Prostate gland (tissue), 2 donors: Measurements from ENCODE around the gene TSC22D4. TPM values are rescaled to one million over a fixed set of nuclear protein-coding genes. Genes with fewer than 3 reads are reported as not detected.

Experiments
- DNase-seq: peaks from one replicate; pipeline ENCODE4 v3.0.0-alpha.2; 2019; ENCODE audit warnings: low spot score
- H3K27ac ChIP-seq, 2 donors: fragments of 200-600 bp; sonication (generic); 2 replicates each; pipeline ENCODE4 v1.5.1; 2017 to 2019
- H3K27me3 ChIP-seq: fragments of 200-600 bp; sonication (generic); replicated peaks from 2 replicates; pipeline ENCODE4 v1.5.1; 2019; ENCODE audit not compliant: insufficient read depth
- H3K36me3 ChIP-seq, 2 donors: fragments of 200-600 bp; sonication (generic); 1 replicate in 1 of 2; 2 replicates in 1 of 2; pipeline versions ENCODE4 v1.5.1 to v1.8.1; 2017 to 2019
- H3K4me1 ChIP-seq: fragments of 200-600 bp; sonication (generic); replicated peaks from 2 replicates; pipeline ENCODE4 v1.5.1; 2019
- H3K4me3 ChIP-seq, 2 donors: fragments of 200-600 bp; sonication (generic); 2 replicates each; pipeline ENCODE4 v1.5.1; 2017 to 2019
- H3K9me3 ChIP-seq: fragments of 200-600 bp; sonication (generic); 2 replicates; pipeline ENCODE4 v1.5.1; 2017
- CTCF ChIP-seq, 4 experiments: fragments of 200-600 bp in 2 of 4; fragments of 450-650 bp in 2 of 4; sonication (generic) in 2 of 4; IDR thresholded peaks; 1 replicate in 3 of 4; 2 replicates in 1 of 4; pipeline ENCODE4 v1.5.1; 2016 to 2019; ENCODE audit warnings: antibody characterized with exemption in 4 of 4, mild to moderate bottlenecking in 2 of 4, moderate library complexity in 2 of 4
- POLR2A ChIP-seq: fragments of 450-650 bp; IDR thresholded peaks from one replicate; pipeline ENCODE4 v1.6.1; 2016; ENCODE audit warnings: antibody characterized with exemption, mild to moderate bottlenecking
- POLR2AphosphoS5 ChIP-seq: sonication (generic); formaldehyde crosslinking; IDR thresholded peaks from one replicate; pipeline ENCODE4 v1.6.1; 2017; ENCODE audit warnings: antibody characterized with exemption
- WGBS: methylation state at CpG from one replicate; pipeline ENCODE4 v1.1.5; 2018; 5-methylcytosine and 5-hydroxymethylcytosine counted together
- intact Hi-C: fragments of 100-400 bp; cut with DNase I; formaldehyde crosslinking; loops from one replicate; pipeline ENCODE4 v1.14.2; 2022
- total RNA-seq, 2 donors: library from RNA; depleted of rRNA; stranded (reverse); fragments of >200 nt; gene quantifications; one replicate each; pipeline ENCODE4 v1.1.0, GENCODE V29; 2016

The TSC22D4 gene
- total RNA-seq, 2 donors from 2014 or later = 77.6 to 152 TPM

- Histone ChIP-seq H3K4me3 (no peak overlapping the region), H3K27ac (peak overlapping the region; percentile 75 to 79), H3K9me3 (no peaks in the 10 kb centered on the region), H3K27me3 (no peaks in the 10 kb centered on the region), H3K4me1 (peaks cover 12% of the 10 kb centered on the region), H3K36me3 (no peaks in the 10 kb centered on the region)
- 50% methylated on average over 30 of the region's 32 CpGs for WGBS
- no peak for TF ChIP-seq CTCF (IDR thresholded peaks at IDR 0.05)
- intact Hi-C loops = loop anchor here (2.0 to 5.0 kb wide), 2 partner anchors 94 to 225 kb away; partner anchors contain the start of gene GIGYF1
- DNase-seq = no peak
Observed at GRCh38 chr7:100466653-100467605, 12.1 kb downstream of the TSC22D4 start.

- Histone ChIP-seq H3K27me3 (no peaks in the 10 kb centered on the region), H3K4me3 (no peak overlapping the region), H3K36me3 (no peaks in the 10 kb centered on the region), H3K4me1 (peaks cover 9% of the 10 kb centered on the region), H3K27ac (peak overlapping the region; percentile 75 to 79), H3K9me3 (no peaks in the 10 kb centered on the region)
- DNase-seq = peak; percentile 84
- WGBS = 5% methylated on average over 14 of the region's 17 CpGs
- TF ChIP-seq POLR2A = no peak
- TF ChIP-seq POLR2AphosphoS5 = peak; percentile 87
- peak in 3 of 4 experiments; percentile 80 to 81 (median 80) for TF ChIP-seq CTCF (IDR thresholded peaks at IDR 0.05)
- intact Hi-C loops = loop anchor here (2.0 to 5.0 kb wide), 2 partner anchors 95 to 226 kb away; partner anchors contain the start of gene GIGYF1
Observed at GRCh38 chr7:100465702-100466311, 13.2 kb downstream of the TSC22D4 start.

DNA sequence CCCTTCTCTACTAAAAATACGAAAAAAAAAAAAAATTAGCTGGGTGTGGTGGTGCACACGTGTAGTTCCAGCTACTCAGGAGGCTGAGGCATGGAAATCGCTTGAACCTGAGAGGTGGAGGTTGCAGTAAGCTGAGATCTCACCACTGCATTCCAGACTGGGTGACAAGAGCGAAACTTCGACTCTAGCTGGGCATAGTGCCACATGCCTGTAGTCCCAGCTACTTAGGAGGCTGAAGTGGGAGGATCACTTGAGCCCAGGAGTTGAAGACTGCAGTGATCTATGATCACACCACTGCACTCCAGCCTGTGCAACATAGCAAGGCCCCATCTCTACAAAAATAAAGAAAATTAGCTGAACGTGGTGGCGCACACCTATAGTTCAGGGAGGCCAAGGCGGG lies 13.7 kb downstream of the TSC22D4 start:
- peak overlapping the region; percentile 75 to 79 for H3K27ac ChIP-seq
- intact Hi-C loops = loop anchor here (5.0 kb wide), 1 partner anchor 227 kb away; the partner anchor contains the start of gene GIGYF1
- no peak for DNase-seq

DNA sequence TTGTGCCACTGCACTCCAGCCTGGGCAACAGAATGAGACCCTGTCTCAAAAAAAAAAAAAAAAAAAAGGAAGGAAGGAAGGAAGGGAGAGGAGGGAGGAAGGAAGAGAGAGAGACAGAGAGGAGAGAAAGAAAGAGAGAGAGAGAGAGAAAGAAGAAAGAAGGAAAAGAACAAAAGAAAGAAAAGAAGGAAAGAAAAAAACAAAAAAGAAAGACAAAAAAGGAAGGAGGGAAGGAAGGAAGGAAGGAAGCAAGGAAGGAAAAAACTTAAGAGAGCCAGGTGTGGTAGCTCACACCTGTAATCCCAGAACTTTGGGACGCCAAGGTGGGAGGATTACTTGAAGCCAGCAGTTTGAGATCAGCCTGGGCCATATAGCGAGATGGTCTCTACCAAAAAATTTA lies 14.2 kb downstream of the TSC22D4 start:
- no peak for DNase-seq
- 94% methylated on average over 2 of the region's 2 CpGs for WGBS
- no peak overlapping the region for H3K27ac ChIP-seq
- H3K9me3 ChIP-seq = no peaks in the 10 kb centered on the region
- intact Hi-C loops = loop anchor here (5.0 kb wide), 1 partner anchor 228 kb away; the partner anchor contains the start of gene GIGYF1
- H3K4me3 ChIP-seq = no peak overlapping the region
- TF ChIP-seq POLR2AphosphoS5 (no peak), CTCF (IDR thresholded peaks at IDR 0.05) (no peak), POLR2A (no peak)
- H3K36me3 ChIP-seq = no peaks in the 10 kb centered on the region
- no peaks in the 10 kb centered on the region for H3K27me3 ChIP-seq
- peaks cover 9% of the 10 kb centered on the region for H3K4me1 ChIP-seq

More for the DNA sequence above, 13.7 kb downstream of the TSC22D4 start:
- WGBS = 68% methylated on average over 8 of the region's 8 CpGs
- no peaks in the 10 kb centered on the region for H3K27me3 ChIP-seq
- TF ChIP-seq POLR2A (no peak), CTCF (IDR thresholded peaks at IDR 0.05) (no peak), POLR2AphosphoS5 (no peak)
- H3K36me3 ChIP-seq = no peaks in the 10 kb centered on the region
- no peak overlapping the region for H3K4me3 ChIP-seq
- H3K4me1 ChIP-seq = peaks cover 9% of the 10 kb centered on the region
- no peaks in the 10 kb centered on the region for H3K9me3 ChIP-seq
